Osteoblast (primary cell): ENCODE measurements around the gene RAD51B. TPM values are rescaled to one million over a fixed set of nuclear protein-coding genes. Genes with fewer than 3 reads are reported as not detected.

Experiments
- DNase-seq: peaks from one replicate; pipeline ENCODE4 v3.0.0; 2011; ENCODE audit warnings: low spot score, mixed read lengths; ENCODE audit not compliant: insufficient read length; ENCODE audit errors: missing footprints
- H2AFZ ChIP-seq: 2 replicates; pipeline ENCODE4 v1.6.0; 2011; ENCODE audit warnings: mild to moderate bottlenecking, low read length
- H3K27ac ChIP-seq: 2 replicates; pipeline ENCODE4 v1.5.1; 2011; ENCODE audit warnings: mild to moderate bottlenecking, low read depth, low read length, moderate library complexity
- H3K27me3 ChIP-seq: 2 replicates; pipeline ENCODE4 v1.6.0; 2012; ENCODE audit warnings: mild to moderate bottlenecking, control low read depth, inconsistent platforms, low read length, moderate library complexity; ENCODE audit not compliant: insufficient read depth
- H3K36me3 ChIP-seq: 2 replicates; pipeline ENCODE4 v1.5.1; 2011; ENCODE audit warnings: mild to moderate bottlenecking, low read length, control low read depth, moderate library complexity; ENCODE audit not compliant: insufficient read depth
- H3K4me1 ChIP-seq: 2 replicates; pipeline ENCODE4 v1.5.1; 2011; ENCODE audit warnings: mild to moderate bottlenecking, low read length, control low read depth, moderate library complexity; ENCODE audit not compliant: insufficient read depth
- H3K4me2 ChIP-seq: 2 replicates; pipeline ENCODE4 v1.6.0; 2011; ENCODE audit warnings: mild to moderate bottlenecking, low read length; ENCODE audit not compliant: insufficient read depth
- H3K4me3 ChIP-seq: fragments of 200-600 bp; sonication (generic); 3 replicates; pipeline ENCODE4 v1.5.1; 2012; ENCODE audit warnings: mild to moderate bottlenecking, low read length, inconsistent platforms; ENCODE audit not compliant: insufficient read depth
- H3K79me2 ChIP-seq: 2 replicates; pipeline ENCODE4 v1.6.0; 2012; ENCODE audit warnings: mild to moderate bottlenecking, low read length, control low read depth, inconsistent platforms; ENCODE audit not compliant: insufficient read depth
- H3K9me3 ChIP-seq: 2 replicates; pipeline ENCODE4 v1.5.1; 2011; ENCODE audit warnings: low read depth, low read length, control low read depth
- H4K20me1 ChIP-seq: 2 replicates; pipeline ENCODE4 v1.6.0; 2012; ENCODE audit warnings: mild to moderate bottlenecking, low read length, control low read depth; ENCODE audit not compliant: insufficient read depth
- total RNA-seq: library from RNA; depleted of rRNA; stranded (reverse); fragments of >200 nt; gene quantifications from 2 replicates; pipeline ENCODE4 v1.2.3, GENCODE V29; 2012
- TF ChIP-seq, protein P1 (sequence below): IDR thresholded peaks from 2 replicates; pipeline ENCODE4 v1.5.1; 2011; ENCODE audit warnings: mild to moderate bottlenecking, low read depth, low read length, moderate library complexity; ENCODE audit errors: extremely low read depth

Gene RAD51B
- total RNA-seq, 1 donor, result 13.8 TPM

DNA sequence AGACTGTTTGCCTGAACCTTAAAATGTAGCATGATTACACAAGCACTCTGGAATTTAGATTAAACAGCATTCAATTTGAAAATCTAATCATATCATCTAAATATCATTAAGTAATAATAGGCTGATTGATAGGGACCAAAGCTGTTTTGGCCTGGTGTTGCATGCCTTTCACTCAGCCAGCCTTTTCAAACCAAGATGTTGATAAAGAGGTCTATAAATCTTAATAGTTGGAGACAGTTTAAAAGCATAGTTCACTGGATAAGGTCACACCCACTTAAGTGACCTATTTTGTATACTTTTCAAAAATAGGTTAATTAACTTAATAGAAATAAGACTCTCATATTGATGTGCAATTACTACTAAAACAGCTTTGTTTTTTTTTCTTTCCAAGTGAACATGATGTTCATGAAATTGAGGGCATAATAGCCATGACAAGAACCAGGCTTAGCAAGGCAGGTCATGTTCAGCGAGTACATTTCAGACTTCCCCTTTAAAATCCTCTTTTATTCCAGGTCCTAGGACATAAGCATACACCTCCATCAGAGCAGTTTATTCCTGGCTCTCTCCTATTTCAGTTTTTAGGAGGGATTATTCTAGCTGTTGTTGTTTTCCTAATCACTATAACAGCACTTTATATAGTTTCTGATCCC, 349.0 kb downstream of the RAD51B start:
- Histone ChIP-seq H3K4me1 (peaks cover 9% of the 10 kb centered on the region), H3K27ac (no peak overlapping the region), H3K4me3 (no peak overlapping the region), H3K27me3 (no peaks in the 10 kb centered on the region), H4K20me1 (no peaks in the 10 kb centered on the region), H3K9me3 (no peaks in the 10 kb centered on the region), H3K79me2 (no peaks in the 10 kb centered on the region), H3K36me3 (no peaks in the 10 kb centered on the region), H2AFZ (no peak overlapping the region), H3K4me2 (no peak overlapping the region)
- TF ChIP-seq, protein P1, sequence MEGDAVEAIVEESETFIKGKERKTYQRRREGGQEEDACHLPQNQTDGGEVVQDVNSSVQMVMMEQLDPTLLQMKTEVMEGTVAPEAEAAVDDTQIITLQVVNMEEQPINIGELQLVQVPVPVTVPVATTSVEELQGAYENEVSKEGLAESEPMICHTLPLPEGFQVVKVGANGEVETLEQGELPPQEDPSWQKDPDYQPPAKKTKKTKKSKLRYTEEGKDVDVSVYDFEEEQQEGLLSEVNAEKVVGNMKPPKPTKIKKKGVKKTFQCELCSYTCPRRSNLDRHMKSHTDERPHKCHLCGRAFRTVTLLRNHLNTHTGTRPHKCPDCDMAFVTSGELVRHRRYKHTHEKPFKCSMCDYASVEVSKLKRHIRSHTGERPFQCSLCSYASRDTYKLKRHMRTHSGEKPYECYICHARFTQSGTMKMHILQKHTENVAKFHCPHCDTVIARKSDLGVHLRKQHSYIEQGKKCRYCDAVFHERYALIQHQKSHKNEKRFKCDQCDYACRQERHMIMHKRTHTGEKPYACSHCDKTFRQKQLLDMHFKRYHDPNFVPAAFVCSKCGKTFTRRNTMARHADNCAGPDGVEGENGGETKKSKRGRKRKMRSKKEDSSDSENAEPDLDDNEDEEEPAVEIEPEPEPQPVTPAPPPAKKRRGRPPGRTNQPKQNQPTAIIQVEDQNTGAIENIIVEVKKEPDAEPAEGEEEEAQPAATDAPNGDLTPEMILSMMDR, result no peak
- no peak for DNase-seq

DNA sequence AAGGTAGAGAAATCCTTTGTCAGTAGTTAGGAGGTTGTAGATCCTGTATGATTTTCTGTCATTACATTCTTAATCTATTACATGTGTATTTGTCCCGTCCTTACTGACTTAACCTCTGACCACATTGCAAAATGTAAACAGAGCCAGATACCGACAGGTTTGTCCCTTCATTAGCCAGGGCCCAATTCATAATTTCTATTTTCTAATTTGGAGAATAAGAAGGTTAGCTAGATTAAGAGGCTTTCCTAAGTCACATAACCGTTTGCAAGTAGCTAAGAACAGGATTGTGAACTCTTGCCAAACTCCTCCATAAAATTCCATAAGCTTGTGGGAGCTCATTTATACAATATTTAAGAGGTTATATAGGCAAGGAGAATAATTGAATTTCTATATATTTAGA, 352.6 kb downstream of the RAD51B start:
- DNase-seq, result no peak
- H3K27ac ChIP-seq, result no peak overlapping the region
- no peaks in the 10 kb centered on the region for H3K27me3 ChIP-seq
- H3K4me2 ChIP-seq, result no peak overlapping the region
- peaks cover 13% of the 10 kb centered on the region for H3K4me1 ChIP-seq
- TF ChIP-seq, protein P1, result no peak
- H3K79me2 ChIP-seq, result no peaks in the 10 kb centered on the region
- no peaks in the 10 kb centered on the region for H3K9me3 ChIP-seq
- no peak overlapping the region for H3K4me3 ChIP-seq
- no peaks in the 10 kb centered on the region for H3K36me3 ChIP-seq
- no peak overlapping the region for H2AFZ ChIP-seq
- H4K20me1 ChIP-seq, result no peaks in the 10 kb centered on the region

DNA sequence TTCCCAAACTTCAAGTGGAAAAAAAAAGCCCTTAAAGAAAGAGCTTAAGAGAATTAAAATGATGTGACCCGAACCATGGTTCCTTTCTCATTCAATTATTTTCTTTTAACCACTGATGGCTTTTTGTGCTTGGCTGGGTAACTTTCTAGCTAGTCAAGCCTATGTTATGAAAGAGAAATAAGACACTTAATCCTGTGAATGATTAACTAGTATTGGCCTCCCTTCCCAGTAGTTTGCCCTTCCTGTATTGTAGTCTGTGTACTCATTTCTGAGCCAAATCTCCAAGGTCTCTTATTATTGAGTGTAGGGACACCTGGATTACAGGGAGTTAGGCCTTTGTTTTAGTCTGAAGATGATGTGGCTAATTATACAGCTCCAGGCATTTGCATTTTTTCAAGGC, 353.0 kb downstream of the RAD51B start:
- no peak overlapping the region for H2AFZ ChIP-seq
- no peak for DNase-seq
- H3K9me3 ChIP-seq, result no peaks in the 10 kb centered on the region
- peaks cover 13% of the 10 kb centered on the region for H3K4me1 ChIP-seq
- TF ChIP-seq, protein P1, result no peak
- no peak overlapping the region for H3K4me3 ChIP-seq
- H3K27ac ChIP-seq, result no peak overlapping the region
- H4K20me1 ChIP-seq, result no peaks in the 10 kb centered on the region
- no peaks in the 10 kb centered on the region for H3K79me2 ChIP-seq
- no peaks in the 10 kb centered on the region for H3K27me3 ChIP-seq
- no peaks in the 10 kb centered on the region for H3K36me3 ChIP-seq
- H3K4me2 ChIP-seq, result no peak overlapping the region

DNA sequence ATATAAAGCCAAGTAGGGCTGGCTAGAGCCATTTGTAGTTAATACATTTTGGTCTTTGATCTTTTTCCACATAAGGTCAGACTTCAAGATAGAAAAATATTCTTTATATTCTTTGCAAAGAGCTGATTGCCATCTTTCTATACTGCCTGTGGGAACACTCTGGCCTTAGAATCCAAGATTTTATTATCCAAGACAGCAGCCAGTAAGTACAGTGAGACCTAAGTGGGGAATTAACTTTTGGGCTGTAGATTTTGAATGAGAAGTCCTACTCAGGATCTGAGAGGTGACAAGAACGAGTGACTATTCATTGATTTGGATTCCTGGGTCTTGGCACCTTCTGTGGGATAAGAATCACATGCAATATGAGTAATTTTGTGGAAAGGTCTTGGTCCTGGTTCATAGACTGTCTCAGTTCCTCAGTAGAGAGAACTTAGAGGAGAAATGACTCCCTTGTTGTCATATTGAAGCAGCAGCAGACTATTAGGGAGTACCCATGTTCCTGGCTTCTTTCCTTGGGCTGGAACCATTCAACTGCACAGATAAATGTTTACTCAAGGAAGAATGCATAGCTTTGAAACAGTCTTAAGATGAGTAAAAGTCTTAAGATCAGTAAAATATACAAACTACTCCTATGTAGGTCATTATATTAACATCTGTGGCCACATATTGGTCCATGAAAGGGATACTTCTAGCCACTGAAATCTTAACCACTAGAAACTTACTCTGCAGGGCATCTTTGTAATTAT, 353.8 kb downstream of the RAD51B start:
- TF ChIP-seq, protein P1, result no peak
- no peaks in the 10 kb centered on the region for H3K27me3 ChIP-seq
- no peak overlapping the region for H2AFZ ChIP-seq
- H3K4me3 ChIP-seq, result no peak overlapping the region
- H3K4me2 ChIP-seq, result no peak overlapping the region
- peaks cover 21% of the 10 kb centered on the region for H3K4me1 ChIP-seq
- H3K9me3 ChIP-seq, result no peaks in the 10 kb centered on the region
- no peak overlapping the region for H3K27ac ChIP-seq
- no peaks in the 10 kb centered on the region for H3K36me3 ChIP-seq
- no peaks in the 10 kb centered on the region for H3K79me2 ChIP-seq
- DNase-seq, result no peak
- no peaks in the 10 kb centered on the region for H4K20me1 ChIP-seq
